OCI-LY1 (cell line): ENCODE measurements around the gene SH2B2.

ENCODE experiments used
- H2AFZ ChIP-seq: fragments of 200-600 bp; sonication (generic), shearing (Covaris generic); 2 replicates; pipeline ENCODE4 v1.6.0; 2014; ENCODE audit warnings: antibody characterized with exemption, mild to moderate bottlenecking, low read length
- H3F3A ChIP-seq: fragments of 200-600 bp; sonication (generic), shearing (Covaris generic); 2 replicates; pipeline ENCODE4 v1.6.0; 2014; ENCODE audit warnings: mild to moderate bottlenecking, antibody characterized with exemption, low read length, moderate library complexity; ENCODE audit not compliant: insufficient read depth
- H3K27ac ChIP-seq: fragments of 200-600 bp; sonication (generic); 2 replicates; pipeline ENCODE4 v1.5.1; 2014; ENCODE audit warnings: low read length, mixed run types, mild to moderate bottlenecking, low read depth; ENCODE audit not compliant: poor library complexity, severe bottlenecking
- H3K27me3 ChIP-seq: fragments of 200-600 bp; sonication (generic); 2 replicates; pipeline ENCODE4 v1.6.0; 2014; ENCODE audit warnings: antibody characterized with exemption, mild to moderate bottlenecking, low read length, moderate library complexity; ENCODE audit not compliant: insufficient read depth
- H3K36me3 ChIP-seq: fragments of 200-600 bp; sonication (generic); 2 replicates; pipeline ENCODE4 v1.6.1; 2014; ENCODE audit warnings: mild to moderate bottlenecking, antibody characterized with exemption, low read length, moderate library complexity, mixed read lengths; ENCODE audit not compliant: insufficient read depth
- H3K4me1 ChIP-seq: fragments of 200-600 bp; sonication (generic); 2 replicates; pipeline ENCODE4 v1.5.1; 2014; ENCODE audit warnings: mild to moderate bottlenecking, low read length, moderate library complexity; ENCODE audit not compliant: insufficient read depth, severe bottlenecking
- H3K4me2 ChIP-seq: fragments of 200-600 bp; sonication (generic), shearing (Covaris generic); 2 replicates; pipeline ENCODE4 v1.6.1; 2014; ENCODE audit warnings: low read length
- H3K4me3 ChIP-seq: fragments of 200-600 bp; sonication (generic); 2 replicates; pipeline ENCODE4 v1.5.1; 2014; ENCODE audit warnings: low read length, low read depth, mild to moderate bottlenecking, mixed read lengths; ENCODE audit not compliant: poor library complexity, severe bottlenecking
- H3K79me2 ChIP-seq: fragments of 200-600 bp; shearing (Covaris generic); 2 replicates; pipeline ENCODE4 v1.6.1; 2016; ENCODE audit warnings: mixed run types, low read length, mixed read lengths; ENCODE audit not compliant: insufficient read depth
- H3K9ac ChIP-seq: fragments of 200-600 bp; sonication (generic), shearing (Covaris generic); 2 replicates; pipeline ENCODE4 v1.6.1; 2014; ENCODE audit warnings: mild to moderate bottlenecking, low read length, mixed read lengths
- H3K9me2 ChIP-seq: fragments of 200-600 bp; sonication (generic), shearing (Covaris generic); 2 replicates; pipeline ENCODE4 v1.6.1; 2014; ENCODE audit warnings: low read depth, mild to moderate bottlenecking, low read length, mixed read lengths
- H3K9me3 ChIP-seq: fragments of 200-600 bp; shearing (Covaris generic); 2 replicates; pipeline ENCODE4 v1.6.1; 2014; ENCODE audit warnings: low read length, mixed read lengths
- H4K20me1 ChIP-seq: fragments of 200-600 bp; sonication (generic), shearing (Covaris generic); 2 replicates; pipeline ENCODE4 v1.6.0; 2016; ENCODE audit warnings: mild to moderate bottlenecking, low read length; ENCODE audit not compliant: insufficient read depth
- EZH2 ChIP-seq: fragments of 200-600 bp; sonication (generic), shearing (Covaris generic); IDR thresholded peaks from 2 replicates; pipeline ENCODE4 v1.8.0; 2017; ENCODE audit warnings: borderline replicate concordance, mixed run types, mild to moderate bottlenecking, antibody characterized with exemption, low read length, moderate library complexity, mixed read lengths
- TF ChIP-seq, protein P1 (sequence below): fragments of 200-600 bp; sonication (generic), shearing (Covaris generic); IDR thresholded peaks from 2 replicates; pipeline ENCODE4 v1.5.1; 2017; ENCODE audit warnings: mild to moderate bottlenecking, antibody characterized with exemption, low read length, moderate library complexity, mixed read lengths

Gene SH2B2

DNA sequence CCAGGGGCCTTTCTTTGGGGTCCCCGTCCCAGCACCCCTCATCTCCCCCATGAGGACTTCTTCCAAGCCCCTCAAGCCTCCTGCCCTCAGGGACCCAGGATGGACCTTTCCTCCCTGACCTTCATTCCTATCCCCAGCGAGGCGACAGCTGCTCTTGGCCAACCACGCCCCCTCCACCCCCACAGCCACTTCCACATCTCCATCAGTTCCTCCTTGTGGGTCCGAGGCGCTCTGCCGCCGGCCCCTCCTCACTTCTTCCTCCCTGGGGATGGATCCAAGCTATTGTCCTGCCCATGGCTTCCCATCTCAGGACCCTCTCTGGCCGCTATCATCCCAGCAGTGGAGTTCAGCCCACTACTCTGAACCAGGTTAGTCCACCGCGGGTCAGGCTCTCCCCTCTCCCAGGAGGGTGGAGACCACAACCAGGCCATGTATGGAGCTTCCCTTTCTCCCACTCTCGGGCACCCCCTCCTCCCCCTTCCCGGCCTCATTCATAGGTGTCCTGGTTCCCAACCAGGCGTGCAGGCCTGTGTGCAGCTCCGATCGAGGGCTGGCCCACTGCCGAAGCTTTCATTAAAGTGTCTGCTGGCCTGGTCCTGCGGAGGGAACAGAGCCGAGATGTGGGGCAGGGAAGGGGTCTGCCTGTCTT is 1.7 kb upstream of the SH2B2 start:
- peaks cover 48% of the 10 kb centered on the region for H3K4me1 ChIP-seq

DNA sequence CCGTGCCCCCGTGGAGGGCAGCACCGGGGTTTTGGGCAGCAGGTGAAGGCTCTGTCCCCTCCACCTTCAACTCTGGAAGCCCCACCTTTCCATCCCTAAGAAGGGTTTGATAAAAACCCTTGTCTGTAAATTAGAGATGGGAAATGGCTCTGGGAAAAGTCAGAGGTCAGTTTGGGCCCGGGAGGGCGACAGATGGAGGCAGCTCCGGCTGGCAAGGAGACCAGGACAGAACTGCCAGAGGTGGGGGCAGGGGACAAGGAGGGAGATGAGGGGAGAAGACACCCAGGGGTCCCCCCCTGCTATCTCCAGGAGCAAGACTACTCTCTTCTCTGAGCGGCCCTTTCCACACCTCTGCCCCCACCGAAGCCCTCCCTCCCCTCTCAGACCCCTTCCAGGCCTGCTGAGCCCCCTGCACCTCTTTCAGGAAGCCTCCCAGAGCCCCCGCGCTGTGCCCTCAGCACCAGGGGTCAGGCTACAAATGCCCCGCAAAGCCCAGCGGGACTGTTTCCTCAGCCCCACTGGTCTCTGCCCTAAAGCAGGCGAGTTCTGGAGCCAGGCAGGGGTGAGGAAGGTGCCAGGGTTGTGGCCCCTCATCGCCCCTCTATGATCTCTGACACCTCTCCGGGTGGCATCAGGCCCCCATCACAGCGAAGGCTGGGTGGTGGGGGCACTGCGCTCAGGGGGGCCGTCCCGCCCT is 980 bp upstream of the SH2B2 start:
- Histone ChIP-seq H3K9ac (peak overlapping the region; percentile 73; the same call in 1 of the 2 replicates), H3K9me3 (no peaks in the 10 kb centered on the region), H3F3A (peaks cover 6% of the 10 kb centered on the region; the same call in 1 of the 2 replicates), H3K4me3 (peak overlapping the region; percentile 68), H3K27ac (no peak overlapping the region), H3K4me1 (peaks cover 51% of the 10 kb centered on the region), H3K79me2 (peaks cover 18% of the 10 kb centered on the region), H3K27me3 (peaks cover 5% of the 10 kb centered on the region; the same call in 1 of the 2 replicates), H3K36me3 (peaks cover 4% of the 10 kb centered on the region; the same call in 1 of the 2 replicates), H2AFZ (no peak overlapping the region), H3K9me2 (no peaks in the 10 kb centered on the region), H3K4me2 (peak overlapping the region; percentile 87), H4K20me1 (no peaks in the 10 kb centered on the region)
- TF ChIP-seq, protein P1, sequence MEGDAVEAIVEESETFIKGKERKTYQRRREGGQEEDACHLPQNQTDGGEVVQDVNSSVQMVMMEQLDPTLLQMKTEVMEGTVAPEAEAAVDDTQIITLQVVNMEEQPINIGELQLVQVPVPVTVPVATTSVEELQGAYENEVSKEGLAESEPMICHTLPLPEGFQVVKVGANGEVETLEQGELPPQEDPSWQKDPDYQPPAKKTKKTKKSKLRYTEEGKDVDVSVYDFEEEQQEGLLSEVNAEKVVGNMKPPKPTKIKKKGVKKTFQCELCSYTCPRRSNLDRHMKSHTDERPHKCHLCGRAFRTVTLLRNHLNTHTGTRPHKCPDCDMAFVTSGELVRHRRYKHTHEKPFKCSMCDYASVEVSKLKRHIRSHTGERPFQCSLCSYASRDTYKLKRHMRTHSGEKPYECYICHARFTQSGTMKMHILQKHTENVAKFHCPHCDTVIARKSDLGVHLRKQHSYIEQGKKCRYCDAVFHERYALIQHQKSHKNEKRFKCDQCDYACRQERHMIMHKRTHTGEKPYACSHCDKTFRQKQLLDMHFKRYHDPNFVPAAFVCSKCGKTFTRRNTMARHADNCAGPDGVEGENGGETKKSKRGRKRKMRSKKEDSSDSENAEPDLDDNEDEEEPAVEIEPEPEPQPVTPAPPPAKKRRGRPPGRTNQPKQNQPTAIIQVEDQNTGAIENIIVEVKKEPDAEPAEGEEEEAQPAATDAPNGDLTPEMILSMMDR = no peak
- TF ChIP-seq EZH2 = no peak

More for the DNA sequence above, 1.7 kb upstream of the SH2B2 start:
- no peaks in the 10 kb centered on the region for H3K9me3 ChIP-seq
- H3K27me3 ChIP-seq = peaks cover 5% of the 10 kb centered on the region; the same call in 1 of the 2 replicates
- TF ChIP-seq, protein P1 = no peak
- TF ChIP-seq EZH2 = no peak
- H3K79me2 ChIP-seq = peaks cover 18% of the 10 kb centered on the region
- peaks cover 6% of the 10 kb centered on the region; the same call in 1 of the 2 replicates for H3F3A ChIP-seq
- no peaks in the 10 kb centered on the region for H4K20me1 ChIP-seq
- no peak overlapping the region for H3K4me3 ChIP-seq
- H3K4me2 ChIP-seq = no peak overlapping the region
- peaks cover 4% of the 10 kb centered on the region; the same call in 1 of the 2 replicates for H3K36me3 ChIP-seq
- H3K9me2 ChIP-seq = no peaks in the 10 kb centered on the region
- H3K27ac ChIP-seq = no peak overlapping the region
- H2AFZ ChIP-seq = no peak overlapping the region
- no peak overlapping the region for H3K9ac ChIP-seq

DNA sequence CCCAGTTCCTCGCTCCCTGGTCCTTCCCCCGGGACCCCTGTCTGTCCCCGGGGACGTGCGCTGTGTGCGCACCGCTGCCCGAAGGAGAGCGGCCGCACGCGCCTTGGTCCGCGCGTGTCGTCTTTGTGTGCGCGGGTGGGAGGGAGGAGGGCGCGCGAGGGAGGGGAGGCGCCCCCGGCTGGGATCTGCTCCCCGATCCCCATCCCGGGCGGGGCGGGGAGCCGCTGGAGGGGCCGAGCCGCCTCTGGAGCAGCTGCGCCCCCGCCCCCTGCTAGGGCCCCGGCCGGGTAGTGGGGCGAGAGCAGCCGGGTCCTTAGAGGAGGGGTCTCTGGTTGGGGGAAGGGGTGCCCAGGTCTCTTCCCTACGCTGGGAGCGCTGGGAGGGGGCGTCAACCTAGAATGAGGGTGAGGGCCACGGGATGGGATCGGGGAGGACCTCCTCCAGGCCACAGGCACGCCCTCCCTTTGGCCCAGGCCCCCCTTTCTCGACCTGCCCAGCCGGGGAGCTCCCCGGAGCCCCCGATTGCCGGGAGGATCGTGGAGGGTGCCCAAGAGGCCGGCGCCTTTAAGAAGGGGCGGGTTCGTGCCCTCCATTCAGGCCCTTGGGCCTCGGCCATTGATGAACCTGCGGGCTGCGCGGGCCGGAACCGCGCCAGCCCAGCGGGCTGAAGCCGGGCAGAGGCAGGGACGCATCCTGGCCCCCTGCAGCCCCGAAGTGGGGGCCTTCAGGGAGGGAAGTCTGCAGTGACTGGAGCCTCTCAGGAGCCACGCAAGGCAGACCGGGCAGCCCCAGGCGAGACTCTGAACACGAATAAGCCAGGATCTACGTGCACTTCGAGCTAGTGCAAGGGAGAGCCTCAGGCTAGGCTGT is 678 bp downstream of the SH2B2 start:
- Histone ChIP-seq H3F3A (peaks cover 6% of the 10 kb centered on the region; the same call in 1 of the 2 replicates), H2AFZ (no peak overlapping the region), H3K9ac (peak overlapping the region; percentile 92), H3K27me3 (peaks cover 5% of the 10 kb centered on the region; the same call in 1 of the 2 replicates), H3K4me1 (peaks cover 67% of the 10 kb centered on the region), H3K36me3 (peaks cover 4% of the 10 kb centered on the region; the same call in 1 of the 2 replicates), H3K9me3 (no peaks in the 10 kb centered on the region), H3K4me2 (peak overlapping the region; percentile 99), H3K27ac (peak overlapping the region; percentile 91), H4K20me1 (no peaks in the 10 kb centered on the region), H3K79me2 (peaks cover 18% of the 10 kb centered on the region), H3K9me2 (no peaks in the 10 kb centered on the region), H3K4me3 (peak overlapping the region; percentile 94)
- no peak for TF ChIP-seq EZH2
- TF ChIP-seq, protein P1 = no peak
